ENCODE measurements around the gene DNAAF1.

The DNAAF1 gene

DNA sequence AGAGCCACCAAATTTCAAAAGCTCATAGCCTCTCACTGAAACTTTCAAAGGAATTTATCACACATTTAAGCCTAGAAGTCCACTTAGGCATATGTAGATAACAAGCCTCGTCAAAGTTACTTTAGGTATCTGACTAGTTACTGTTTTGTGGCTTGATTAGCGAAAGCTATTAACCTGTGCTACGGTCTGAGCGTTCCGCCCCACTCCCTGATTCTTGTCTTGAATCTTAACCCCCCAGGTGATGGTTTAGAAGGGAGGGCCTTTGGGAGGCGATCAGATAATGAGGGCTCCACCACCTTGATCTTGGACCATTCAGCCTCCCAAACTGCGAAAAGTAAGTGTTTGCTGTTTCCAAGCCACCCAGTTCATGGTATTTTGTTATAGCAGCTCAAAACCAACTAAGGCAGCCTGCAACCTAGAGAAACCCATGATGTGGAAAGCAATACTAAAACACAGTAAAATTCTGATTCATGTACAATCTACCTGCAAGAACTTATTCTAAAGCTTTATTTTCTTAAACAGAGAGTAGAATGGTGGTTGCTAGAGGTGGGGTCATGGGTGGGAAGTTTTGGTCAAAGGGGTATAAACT is 7.2 kb upstream of the DNAAF1 start:
- H3K27ac Mint-ChIP-seq = no peak overlapping the region
- no peaks in the 10 kb centered on the region for H3K9me3 Mint-ChIP-seq
- CTCF ChIA-PET = interaction anchor here (1.5 to 1.9 kb wide), 2 partner anchors 23 to 72 kb away, joined by 3 to 6 read pairs; no protein-coding TSS in a partner anchor
- no peak for DNase-seq
- H3K36me3 Mint-ChIP-seq = no peaks in the 10 kb centered on the region
- H3K27me3 Mint-ChIP-seq = no peaks in the 10 kb centered on the region
- peaks cover 26% of the 10 kb centered on the region for H3K4me1 Mint-ChIP-seq
- no peak overlapping the region for H3K4me3 Mint-ChIP-seq

DNA sequence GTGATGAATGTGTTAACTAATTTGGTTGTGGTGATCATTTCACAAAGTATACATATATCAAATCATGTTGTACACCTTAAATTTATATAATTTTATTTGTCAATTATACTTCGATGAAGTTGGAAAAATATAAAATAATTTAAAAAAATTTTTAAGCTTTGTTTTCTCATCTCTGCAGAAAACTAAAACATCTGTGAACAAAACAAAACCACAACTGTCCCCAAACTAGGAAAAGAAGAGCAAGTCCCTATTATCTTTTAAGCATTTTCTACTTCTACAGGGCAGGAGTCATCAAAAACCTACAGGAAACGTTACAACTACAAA is 6.6 kb upstream of the DNAAF1 start:
- Mint-ChIP-seq H3K4me1 (peaks cover 30% of the 10 kb centered on the region), H3K36me3 (no peaks in the 10 kb centered on the region), H3K27ac (no peak overlapping the region), H3K4me3 (no peak overlapping the region), H3K27me3 (no peaks in the 10 kb centered on the region), H3K9me3 (no peaks in the 10 kb centered on the region)
- no peak for DNase-seq
- CTCF ChIA-PET = interaction anchor here (1.5 to 1.9 kb wide), 2 partner anchors 23 to 73 kb away, joined by 3 to 6 read pairs; no protein-coding TSS in a partner anchor

DNA sequence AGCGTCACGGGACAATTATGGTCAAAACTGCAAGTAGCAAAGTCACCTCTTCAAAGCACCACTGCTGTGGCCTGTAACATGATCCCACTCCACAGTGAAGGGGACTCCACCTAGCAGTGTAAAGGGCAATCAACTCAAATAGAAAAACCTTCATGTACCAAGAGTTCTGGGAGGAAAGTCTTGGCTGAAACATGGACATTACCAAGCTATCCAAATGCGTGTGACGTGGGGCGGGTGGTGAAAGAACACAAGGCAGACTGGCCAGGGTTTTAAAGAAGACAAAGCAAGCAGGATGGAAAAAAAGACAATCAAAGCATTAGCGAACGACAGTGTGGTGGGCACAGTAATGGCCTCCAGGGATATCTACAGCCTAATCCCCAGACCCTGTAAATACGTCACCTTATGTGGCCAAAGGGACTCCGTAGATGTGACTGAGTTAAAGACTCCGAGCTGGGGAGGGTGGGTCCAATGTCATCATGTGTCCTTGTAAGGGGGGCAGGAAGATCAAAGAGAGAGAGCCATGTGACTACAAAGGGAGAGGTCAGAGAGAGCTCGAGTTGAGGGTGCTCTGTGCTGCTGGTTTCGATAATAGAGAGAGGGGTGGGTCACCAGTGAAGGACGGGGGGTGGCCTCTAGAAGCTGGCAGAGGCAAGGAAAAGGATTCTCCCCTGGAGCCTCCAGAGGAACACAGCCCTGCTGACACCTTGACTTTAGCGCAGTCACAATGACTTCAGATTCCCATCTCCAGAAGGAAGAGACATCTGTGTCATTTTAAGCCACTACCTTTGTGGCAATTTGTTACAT is 6.1 kb upstream of the DNAAF1 start:
- Mint-ChIP-seq H3K27ac (no peak overlapping the region), H3K4me1 (peaks cover 32% of the 10 kb centered on the region), H3K36me3 (no peaks in the 10 kb centered on the region), H3K9me3 (no peaks in the 10 kb centered on the region), H3K4me3 (no peak overlapping the region), H3K27me3 (no peaks in the 10 kb centered on the region)
- CTCF ChIA-PET = interaction anchor here (0.7 to 1.9 kb wide), 3 partner anchors 50 to 73 kb away, joined by 3 to 6 read pairs (median 4); no protein-coding TSS in a partner anchor
- peak; percentile 31 for DNase-seq

DNA sequence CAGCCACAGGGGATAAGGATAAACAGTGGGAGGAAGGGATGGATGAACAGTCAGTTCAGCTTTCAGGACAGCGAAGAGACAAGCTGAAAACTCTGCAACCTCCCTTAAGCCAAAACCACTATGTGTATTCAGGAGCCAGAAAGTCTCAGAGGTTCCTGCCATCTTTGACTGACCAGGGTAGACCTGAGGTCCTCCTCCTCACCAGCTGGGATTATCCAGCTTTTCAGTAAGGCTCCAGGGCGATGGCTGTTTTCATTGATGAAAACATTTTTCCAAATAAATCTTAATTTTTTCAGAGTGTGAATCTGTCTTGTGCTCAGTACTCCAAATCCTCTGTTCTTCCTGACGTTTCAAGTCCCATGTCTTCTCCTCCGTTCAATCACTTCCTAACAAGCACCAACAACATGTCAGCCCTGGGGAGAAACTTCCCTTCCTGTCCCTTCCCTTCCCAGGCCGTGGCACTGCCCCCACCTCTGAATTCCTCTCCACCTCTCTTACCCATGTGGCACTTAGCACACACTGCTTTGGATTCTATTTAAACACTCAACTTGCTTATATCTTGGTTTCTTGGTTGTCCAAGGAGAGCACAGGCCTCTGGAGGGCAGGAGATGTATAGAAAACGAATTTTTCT is 5.4 kb upstream of the DNAAF1 start:
- CTCF ChIA-PET = interaction anchor here (0.7 to 1.9 kb wide), 3 partner anchors 50 to 74 kb away, joined by 3 to 6 read pairs (median 4); no protein-coding TSS in a partner anchor
- peaks cover 36% of the 10 kb centered on the region for H3K4me1 Mint-ChIP-seq

DNA sequence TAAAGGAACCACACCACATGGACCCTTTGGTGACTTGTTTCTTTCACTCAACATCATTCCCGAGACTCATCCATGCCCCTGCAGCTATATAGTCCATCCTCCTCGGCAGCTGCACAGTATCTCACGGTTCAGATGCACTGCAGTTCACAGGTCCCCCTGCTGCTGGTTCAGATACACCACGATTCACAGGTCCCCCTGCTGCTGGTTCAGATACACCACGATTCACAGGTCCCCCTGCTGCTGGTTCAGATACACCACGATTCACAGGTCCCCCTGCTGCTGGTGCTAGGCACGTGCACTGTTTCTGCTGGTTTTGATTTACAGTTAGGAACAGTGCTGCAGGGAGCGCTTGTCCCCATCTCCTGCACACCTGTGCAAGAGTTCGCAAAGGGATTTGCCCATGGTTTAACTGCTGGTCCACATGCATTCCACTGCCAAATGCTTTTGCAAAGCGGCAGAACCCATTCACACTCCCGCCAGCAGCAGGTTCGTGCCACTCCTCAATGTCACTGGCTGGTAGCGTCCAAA is 3.9 kb upstream of the DNAAF1 start:
- Mint-ChIP-seq H3K27me3 (peaks cover 15% of the 10 kb centered on the region), H3K27ac (no peak overlapping the region), H3K4me3 (no peak overlapping the region), H3K36me3 (peaks cover 3% of the 10 kb centered on the region), H3K9me3 (no peaks in the 10 kb centered on the region), H3K4me1 (peaks cover 39% of the 10 kb centered on the region)
- peak; percentile 50 for DNase-seq
- CTCF ChIA-PET = interaction anchor here (0.8 kb wide), 2 partner anchors 9 to 53 kb away, joined by 3 to 4 read pairs; no protein-coding TSS in a partner anchor

More for the DNA sequence above, 5.4 kb upstream of the DNAAF1 start:
- no peaks in the 10 kb centered on the region for H3K9me3 Mint-ChIP-seq
- H3K27me3 Mint-ChIP-seq = peaks cover 7% of the 10 kb centered on the region
- H3K4me3 Mint-ChIP-seq = no peak overlapping the region
- no peak overlapping the region for H3K27ac Mint-ChIP-seq
- no peak for DNase-seq
- H3K36me3 Mint-ChIP-seq = peaks cover 3% of the 10 kb centered on the region

DNA sequence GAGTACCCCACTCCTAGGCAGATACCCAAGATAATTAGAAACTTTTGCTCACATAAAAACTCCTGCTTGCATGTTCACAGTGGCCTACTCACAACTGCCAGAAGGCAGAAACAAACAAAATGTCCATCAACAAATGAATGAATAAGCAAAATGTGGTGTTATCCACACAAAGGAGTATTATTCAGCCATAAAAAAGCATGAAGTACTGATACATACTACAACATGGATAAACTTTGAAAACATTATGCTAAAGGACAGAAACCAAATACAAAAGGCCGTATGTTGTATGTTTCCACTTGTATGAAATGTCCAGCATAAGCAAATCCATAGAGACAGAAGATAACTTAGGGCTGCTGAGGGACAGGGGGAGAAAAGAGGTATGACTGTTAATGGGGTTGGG is 2.0 kb upstream of the DNAAF1 start:
- no peak overlapping the region for H3K27ac Mint-ChIP-seq
- CTCF ChIA-PET = interaction anchor here (0.7 to 0.9 kb wide), 2 partner anchors 11 to 58 kb away, joined by 3 read pairs; no protein-coding TSS in a partner anchor
- peaks cover 36% of the 10 kb centered on the region for H3K4me1 Mint-ChIP-seq
- H3K36me3 Mint-ChIP-seq = peaks cover 3% of the 10 kb centered on the region
- peaks cover 32% of the 10 kb centered on the region for H3K27me3 Mint-ChIP-seq
- peak overlapping the region; percentile 95 for H3K4me3 Mint-ChIP-seq
- H3K9me3 Mint-ChIP-seq = no peaks in the 10 kb centered on the region
- no peak for DNase-seq

DNA sequence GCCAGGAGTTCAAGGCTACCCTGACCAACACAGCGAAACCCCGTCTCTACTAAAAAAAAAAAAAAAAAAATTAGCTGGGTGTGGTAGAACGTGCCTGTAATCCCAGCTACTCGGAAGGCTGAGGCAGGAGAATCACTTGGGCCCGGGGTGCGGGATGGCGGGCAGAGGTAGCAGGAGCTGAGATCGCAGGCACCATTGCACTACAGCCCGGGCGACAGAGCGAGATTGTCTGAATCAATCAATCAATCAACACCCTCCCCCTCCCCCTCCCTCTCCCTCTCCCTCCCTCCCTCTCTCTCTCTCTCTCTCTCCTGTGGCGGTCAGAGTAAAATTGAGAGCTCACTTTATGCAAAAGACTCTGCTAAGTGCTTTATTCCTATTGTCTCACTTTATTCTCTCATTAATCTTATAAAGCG is 1.3 kb upstream of the DNAAF1 start:
- Mint-ChIP-seq H3K4me1 (peaks cover 30% of the 10 kb centered on the region), H3K4me3 (peak overlapping the region; percentile 95), H3K36me3 (peaks cover 3% of the 10 kb centered on the region), H3K27me3 (peaks cover 32% of the 10 kb centered on the region), H3K27ac (no peak overlapping the region), H3K9me3 (no peaks in the 10 kb centered on the region)
- CTCF ChIA-PET = interaction anchor here (0.7 to 0.9 kb wide), 2 partner anchors 11 to 59 kb away, joined by 3 read pairs; no protein-coding TSS in a partner anchor
- DNase-seq = no peak

DNA sequence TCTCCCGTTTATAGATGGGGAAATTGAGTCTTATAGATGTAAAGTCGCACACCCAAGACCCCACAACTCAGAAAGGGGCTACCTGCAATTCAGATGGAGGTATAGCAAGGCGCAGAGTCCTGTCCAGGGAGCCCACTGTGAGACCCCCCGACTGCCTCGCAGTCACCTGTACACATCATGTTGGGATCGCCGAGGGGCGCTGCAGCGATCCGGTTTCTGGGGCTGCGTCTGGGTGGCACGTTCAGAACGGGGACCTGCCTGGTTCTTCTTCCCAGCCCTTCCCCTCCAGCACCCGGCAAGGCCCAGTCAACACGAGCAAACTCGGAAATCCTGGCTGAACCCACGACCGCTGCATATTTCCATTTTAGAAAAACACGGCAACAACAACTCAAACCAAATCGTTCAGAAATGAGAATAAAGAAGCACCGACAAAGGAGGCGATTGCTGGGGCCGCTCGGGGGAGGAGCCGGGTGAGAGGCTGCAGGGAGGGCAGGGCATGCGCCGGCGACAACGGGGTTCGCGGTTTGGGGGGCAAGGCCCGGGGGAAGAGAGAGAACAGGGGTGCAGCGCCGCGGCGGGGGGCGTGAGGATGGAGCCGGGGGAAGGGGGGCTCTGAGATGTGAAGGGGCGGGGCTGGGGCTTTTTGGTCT is 774 bp upstream of the DNAAF1 start:
- no peaks in the 10 kb centered on the region for H3K9me3 Mint-ChIP-seq
- peaks cover 3% of the 10 kb centered on the region for H3K36me3 Mint-ChIP-seq
- peak; percentile 69 for DNase-seq
- peak overlapping the region; percentile 86 for H3K27ac Mint-ChIP-seq
- H3K27me3 Mint-ChIP-seq = peaks cover 32% of the 10 kb centered on the region
- CTCF ChIA-PET = interaction anchor here (0.9 to 1.0 kb wide), 2 partner anchors 31 to 59 kb away, joined by 3 read pairs; no protein-coding TSS in a partner anchor
- H3K4me3 Mint-ChIP-seq = peak overlapping the region; percentile 95
- H3K4me1 Mint-ChIP-seq = peaks cover 25% of the 10 kb centered on the region

DNA sequence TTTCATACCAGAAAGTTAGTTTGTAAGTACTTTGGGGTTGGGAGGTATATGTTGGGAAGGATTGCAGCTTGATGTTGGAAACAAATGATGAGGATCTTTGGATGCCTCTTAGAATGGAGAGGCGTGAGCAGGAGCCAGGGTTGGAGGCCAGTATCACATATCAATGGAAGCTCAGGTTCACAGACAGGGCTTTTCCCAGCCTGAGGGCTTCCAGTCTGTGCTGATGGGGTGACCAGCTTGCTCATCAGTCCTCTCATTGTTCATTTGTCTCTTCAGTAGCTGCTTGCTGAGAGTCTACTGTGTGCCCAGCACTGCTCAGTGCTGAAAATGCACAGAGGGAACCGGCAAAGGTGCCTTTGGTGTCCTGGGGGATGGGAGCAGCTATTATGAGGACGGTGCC is 5.8 kb downstream of the DNAAF1 start:
- CTCF ChIA-PET = interaction anchor here (1.6 kb wide), 1 partner anchor 35 kb away, joined by 4 read pairs; the partner anchor contains the start of gene MBTPS1
- H3K36me3 Mint-ChIP-seq = no peaks in the 10 kb centered on the region

DNA sequence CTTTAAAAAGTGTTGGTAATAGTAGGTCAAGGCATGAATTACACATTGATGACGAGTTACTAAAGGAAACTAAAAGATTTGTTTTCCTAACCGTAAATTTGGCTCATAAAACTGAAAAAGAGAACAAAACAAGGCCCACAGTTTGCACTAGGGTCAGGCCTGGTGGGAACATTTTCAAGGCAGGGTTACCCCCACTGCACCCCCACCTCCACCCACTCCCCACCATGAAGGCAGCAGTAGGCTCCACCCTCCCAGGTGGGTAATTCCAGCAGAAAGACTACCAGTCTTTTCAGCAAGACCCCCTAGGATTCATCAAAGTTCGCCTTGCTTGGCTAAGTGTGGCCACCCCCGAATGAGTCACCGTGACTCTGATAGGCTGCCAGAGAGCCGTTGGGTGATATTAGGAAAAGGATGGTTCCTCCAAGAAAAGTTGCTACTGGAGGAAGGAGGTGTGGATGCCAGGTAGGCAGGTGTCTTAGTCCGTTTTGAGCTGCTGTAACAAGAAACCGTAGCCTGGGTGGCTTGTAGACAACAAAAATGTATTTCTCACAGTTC is 8.6 kb downstream of the DNAAF1 start:
- Mint-ChIP-seq H3K27ac (no peak overlapping the region), H3K4me1 (no peaks in the 10 kb centered on the region), H3K9me3 (no peaks in the 10 kb centered on the region), H3K27me3 (peaks cover 39% of the 10 kb centered on the region), H3K4me3 (no peak overlapping the region), H3K36me3 (no peaks in the 10 kb centered on the region)
- DNase-seq = no peak
- CTCF ChIA-PET = no interaction called here

More for the DNA sequence above, 5.8 kb downstream of the DNAAF1 start:
- H3K4me3 Mint-ChIP-seq = no peak overlapping the region
- H3K27ac Mint-ChIP-seq = no peak overlapping the region
- no peak for DNase-seq
- no peaks in the 10 kb centered on the region for H3K9me3 Mint-ChIP-seq
- peaks cover 3% of the 10 kb centered on the region for H3K4me1 Mint-ChIP-seq
- peaks cover 45% of the 10 kb centered on the region for H3K27me3 Mint-ChIP-seq

DNA sequence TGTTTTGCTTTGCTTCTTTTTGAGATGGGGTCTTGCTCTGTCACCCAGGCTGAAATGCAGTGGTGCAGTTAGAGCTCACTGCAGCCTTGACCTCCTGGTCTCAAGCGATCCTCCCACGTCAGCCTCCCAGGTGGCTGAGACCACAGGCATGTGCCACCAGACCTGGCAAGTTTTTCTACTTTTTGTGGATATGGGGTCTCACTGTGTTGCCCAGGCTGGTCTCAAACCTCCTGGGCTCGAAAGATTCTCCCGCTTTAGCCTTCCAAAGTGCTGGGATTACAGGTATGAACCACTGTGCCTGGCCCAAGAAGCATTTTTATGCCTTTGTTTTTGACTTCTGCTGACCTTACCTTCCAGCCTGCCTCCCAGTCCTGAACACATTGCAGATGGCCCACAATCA is 10.1 kb downstream of the DNAAF1 start:
- H3K27me3 Mint-ChIP-seq = peaks cover 47% of the 10 kb centered on the region
- no peak overlapping the region for H3K27ac Mint-ChIP-seq

DNA sequence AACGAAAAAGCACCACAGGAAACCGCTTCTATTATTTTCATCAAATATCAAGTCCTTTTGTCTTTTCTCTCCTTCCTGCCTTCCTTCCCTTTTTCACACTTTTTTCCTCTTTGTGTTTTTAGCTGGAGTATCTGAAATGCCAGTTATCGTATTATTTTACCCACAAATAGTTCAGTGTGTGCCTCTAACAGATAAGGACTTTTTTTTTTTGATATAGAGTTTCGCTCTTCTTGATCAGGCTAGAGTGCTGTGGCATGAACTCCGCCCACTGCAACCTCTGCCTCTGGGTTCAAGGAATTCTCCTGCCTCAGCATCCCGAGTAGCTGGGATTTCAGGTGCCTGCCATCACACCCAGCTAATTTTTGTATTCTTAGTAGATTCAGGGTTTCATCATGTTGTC is 10.7 kb downstream of the DNAAF1 start:
- Mint-ChIP-seq H3K27ac (no peak overlapping the region), H3K4me1 (no peaks in the 10 kb centered on the region), H3K9me3 (no peaks in the 10 kb centered on the region), H3K4me3 (no peak overlapping the region), H3K27me3 (peaks cover 48% of the 10 kb centered on the region), H3K36me3 (no peaks in the 10 kb centered on the region)
- CTCF ChIA-PET = interaction anchor here (1.0 to 1.2 kb wide), 2 partner anchors 20 to 71 kb away, joined by 3 to 4 read pairs; no protein-coding TSS in a partner anchor
- no peak for DNase-seq

More for the DNA sequence above, 10.1 kb downstream of the DNAAF1 start:
- Mint-ChIP-seq H3K36me3 (no peaks in the 10 kb centered on the region), H3K4me3 (no peak overlapping the region), H3K4me1 (no peaks in the 10 kb centered on the region), H3K9me3 (no peaks in the 10 kb centered on the region)
- CTCF ChIA-PET = interaction anchor here (1.0 to 1.2 kb wide), 2 partner anchors 21 to 71 kb away, joined by 3 to 4 read pairs; no protein-coding TSS in a partner anchor
- DNase-seq = no peak

DNA sequence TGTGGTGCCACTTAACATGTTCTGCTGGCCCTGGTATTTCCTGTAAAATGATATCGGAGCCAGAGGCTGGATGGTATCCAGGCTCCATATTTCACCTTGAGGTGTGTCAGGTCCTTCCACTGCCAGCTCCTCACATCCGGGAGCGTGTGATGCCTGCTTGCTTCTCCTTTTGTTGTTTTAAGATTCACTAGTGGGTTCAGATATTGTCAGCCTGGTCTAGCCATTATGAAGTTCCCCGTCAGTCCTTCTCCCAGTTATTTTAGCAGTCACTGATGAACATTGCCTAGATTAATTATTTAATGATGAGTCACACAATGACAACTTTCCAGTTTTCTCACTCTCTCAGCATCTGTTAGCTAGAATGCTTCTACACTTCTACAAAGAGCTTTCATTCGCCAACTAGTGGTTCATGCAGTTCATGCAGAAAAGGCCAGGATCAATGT is 11.3 kb downstream of the DNAAF1 start:
- Mint-ChIP-seq H3K36me3 (no peaks in the 10 kb centered on the region), H3K27ac (no peak overlapping the region), H3K9me3 (no peaks in the 10 kb centered on the region), H3K4me1 (no peaks in the 10 kb centered on the region), H3K4me3 (no peak overlapping the region), H3K27me3 (peaks cover 48% of the 10 kb centered on the region)
- CTCF ChIA-PET = interaction anchor here (1.0 to 1.2 kb wide), 2 partner anchors 20 to 72 kb away, joined by 3 to 4 read pairs; no protein-coding TSS in a partner anchor
- DNase-seq = no peak
